ENCODE data around the gene TMSB4X. TPM values are rescaled to one million over a fixed set of nuclear protein-coding genes. Genes with fewer than 3 reads are reported as not detected.
A peak's percentile ranks its signal among the peaks of the same experiment; 100 is the strongest.
"Not testable (repeated sequence)": the region's sequence is repeated elsewhere in the genome, so short reads cannot be mapped to it uniquely, and the experiment has no call there.

TMSB4X gene
- total and polyA plus RNA-seq, 2 donors = 4,487 to 4,785 TPM

DNA sequence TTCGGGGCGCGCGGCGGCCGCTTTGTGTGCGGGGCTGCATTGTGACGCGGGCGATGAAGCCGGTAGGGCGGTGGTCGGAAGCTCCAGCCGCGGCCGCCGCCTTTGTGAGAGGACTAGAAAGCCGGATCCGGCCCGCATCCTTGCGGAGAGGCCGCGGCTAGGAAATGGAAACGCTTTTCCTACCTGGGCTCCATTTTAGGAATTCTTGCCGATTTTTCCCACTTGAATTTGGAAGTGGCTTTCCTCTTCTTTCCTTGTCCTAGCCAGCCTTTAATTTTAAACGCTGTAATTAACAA lies 708 bp downstream of the TMSB4X start:
- peak overlapping the region; percentile 92 for H3K4me3 ChIP-seq (ENCODE audit: low read depth, low read length)
- under 1% methylated on average over 26 of the region's 26 CpGs for WGBS
- DNase-seq (ENCODE audit: extremely low spot score) = no peak

GRCh38 chrX:12975991-12976558 lies 1.2 kb downstream of the TMSB4X start:
- WGBS = under 1% methylated on average over 34 of the region's 34 CpGs
- DNase-seq (ENCODE audit: extremely low spot score) = no peak
- Histone ChIP-seq H3K4me1 (ENCODE audit: insufficient read depth) (no peaks in the 10 kb centered on the region), H3K36me3 (ENCODE audit: insufficient read depth) (no peaks in the 10 kb centered on the region), H3K4me3 (ENCODE audit: low read depth, low read length) (peak overlapping the region; percentile 92), H3K27ac (ENCODE audit: low read depth) (peak overlapping the region; percentile 91)

More for the DNA sequence above, 708 bp downstream of the TMSB4X start:
- H3K36me3 ChIP-seq (ENCODE audit: insufficient read depth) = no peaks in the 10 kb centered on the region
- H3K4me1 ChIP-seq (ENCODE audit: insufficient read depth) = no peaks in the 10 kb centered on the region
- H3K27ac ChIP-seq (ENCODE audit: low read depth) = peak overlapping the region; percentile 91

DNA sequence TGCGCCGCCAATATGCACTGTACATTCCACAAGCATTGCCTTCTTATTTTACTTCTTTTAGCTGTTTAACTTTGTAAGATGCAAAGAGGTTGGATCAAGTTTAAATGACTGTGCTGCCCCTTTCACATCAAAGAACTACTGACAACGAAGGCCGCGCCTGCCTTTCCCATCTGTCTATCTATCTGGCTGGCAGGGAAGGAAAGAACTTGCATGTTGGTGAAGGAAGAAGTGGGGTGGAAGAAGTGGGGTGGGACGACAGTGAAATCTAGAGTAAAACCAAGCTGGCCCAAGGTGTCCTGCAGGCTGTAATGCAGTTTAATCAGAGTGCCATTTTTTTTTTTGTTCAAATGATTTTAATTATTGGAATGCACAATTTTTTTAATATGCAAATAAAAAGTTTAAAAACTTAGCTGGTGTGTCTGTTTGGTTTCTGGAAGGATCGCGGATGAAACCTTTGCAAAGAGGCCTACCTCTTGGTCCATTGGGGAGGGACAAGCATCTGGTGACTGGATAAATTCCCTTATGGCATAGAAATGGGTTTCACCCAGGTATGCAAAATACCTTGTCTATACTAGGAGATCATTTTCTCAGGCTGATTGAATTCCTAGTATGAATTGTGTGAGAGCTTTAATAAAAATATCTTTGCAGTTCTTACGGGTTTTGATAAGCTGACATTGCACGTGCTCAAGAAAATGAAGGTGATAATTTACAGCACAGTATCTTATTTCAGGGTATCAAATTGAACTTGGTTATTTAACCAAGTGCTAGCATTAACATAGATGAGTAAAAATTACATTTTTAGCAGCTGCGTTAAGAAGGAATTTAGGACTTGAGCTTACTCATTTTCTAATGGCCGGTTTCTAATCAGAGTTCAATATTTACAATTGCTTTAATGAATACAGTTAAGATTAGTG lies 2.2 kb downstream of the TMSB4X start:
- not testable (repeated sequence) for DNase-seq (ENCODE audit: extremely low spot score); H3K4me1 ChIP-seq (ENCODE audit: insufficient read depth); H3K27ac ChIP-seq (ENCODE audit: low read depth); H3K36me3 ChIP-seq (ENCODE audit: insufficient read depth)
- WGBS = 14% methylated on average over 12 of the region's 12 CpGs
- H3K4me3 ChIP-seq (ENCODE audit: low read depth, low read length) = peak overlapping the region; percentile 92

DNA sequence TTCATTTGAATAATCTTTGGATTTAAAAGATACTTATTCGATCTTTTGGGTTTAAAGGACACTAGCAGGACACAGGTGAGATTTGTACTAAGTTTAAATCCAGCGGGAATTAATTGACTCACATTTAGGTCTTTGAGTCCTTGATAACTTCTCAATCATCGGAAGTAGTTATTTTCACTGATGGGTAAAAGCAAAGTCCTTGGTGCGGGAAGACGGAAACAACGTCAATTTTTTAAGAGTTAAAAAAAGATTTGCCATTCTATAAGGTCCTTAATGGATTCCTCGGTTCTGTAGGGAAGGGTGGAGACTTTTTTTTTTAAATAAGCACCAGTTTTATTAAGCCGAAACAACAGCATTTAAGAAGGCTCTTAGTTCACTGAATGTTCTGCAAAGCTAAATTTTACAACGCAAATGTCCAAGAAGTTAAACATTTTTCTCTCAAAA lies 2.9 kb downstream of the TMSB4X start:
- 34% methylated on average over 9 of the region's 9 CpGs for WGBS
- no peak overlapping the region for H3K27ac ChIP-seq (ENCODE audit: low read depth)
- no peaks in the 10 kb centered on the region for H3K36me3 ChIP-seq (ENCODE audit: insufficient read depth)
- H3K4me1 ChIP-seq (ENCODE audit: insufficient read depth) = no peaks in the 10 kb centered on the region
- no peak for DNase-seq (ENCODE audit: extremely low spot score)
- H3K4me3 ChIP-seq (ENCODE audit: low read depth, low read length) = peak overlapping the region; percentile 14

DNA sequence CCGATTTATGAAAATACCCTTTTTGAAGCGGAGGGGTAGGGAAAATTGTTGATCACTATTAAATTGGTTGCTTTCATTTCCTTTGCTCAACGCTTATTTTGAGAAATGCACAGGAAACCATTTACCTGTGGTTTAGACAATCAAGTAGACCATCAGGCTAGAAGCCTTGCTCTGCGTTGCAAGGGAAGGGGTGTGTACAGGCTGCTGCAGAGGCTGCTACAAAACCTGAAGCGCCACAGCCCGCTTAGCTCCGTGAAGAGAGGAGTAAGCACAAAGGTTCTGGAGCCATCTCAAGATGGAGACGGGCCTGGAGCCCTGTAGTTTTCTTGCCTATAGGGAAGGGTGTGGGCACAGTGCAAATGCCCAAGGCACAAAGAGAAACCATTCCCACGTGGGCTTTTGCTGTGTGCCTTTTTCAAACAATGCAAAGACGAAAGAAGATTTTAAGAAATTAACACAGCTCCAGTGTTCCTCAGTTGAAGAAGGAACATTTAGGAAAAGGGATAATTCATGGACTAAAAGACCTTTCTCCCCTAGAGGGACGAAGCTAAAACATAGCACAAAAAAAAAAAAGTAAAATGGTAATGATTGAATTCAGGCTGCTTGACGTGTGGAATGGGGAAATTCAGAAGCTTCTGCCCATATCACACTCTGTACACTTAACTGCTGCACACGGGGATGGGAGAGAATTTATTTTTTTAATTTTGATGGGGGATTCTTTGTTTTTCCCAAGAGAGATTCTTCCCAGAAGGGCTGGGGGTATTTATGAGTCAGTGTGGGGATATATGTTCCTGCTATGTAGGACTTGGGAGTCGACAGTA lies 3.5 kb downstream of the TMSB4X start:
- no peaks in the 10 kb centered on the region for H3K4me1 ChIP-seq (ENCODE audit: insufficient read depth)
- WGBS = 23% methylated on average over 14 of the region's 14 CpGs
- no peak for DNase-seq (ENCODE audit: extremely low spot score)

GRCh38 chrX:12979026-12979607 lies 4.2 kb downstream of the TMSB4X start:
- 56% methylated on average over 4 of the region's 4 CpGs for WGBS
- H3K36me3 ChIP-seq (ENCODE audit: insufficient read depth) = no peaks in the 10 kb centered on the region
- no peaks in the 10 kb centered on the region for H3K4me1 ChIP-seq (ENCODE audit: insufficient read depth)
- H3K27ac ChIP-seq (ENCODE audit: low read depth) = peak overlapping the region; percentile 10
- no peak overlapping the region for H3K4me3 ChIP-seq (ENCODE audit: low read depth, low read length)
- DNase-seq (ENCODE audit: extremely low spot score) = no peak

More for the DNA sequence above, 3.5 kb downstream of the TMSB4X start:
- H3K27ac ChIP-seq (ENCODE audit: low read depth) = no peak overlapping the region
- H3K4me3 ChIP-seq (ENCODE audit: low read depth, low read length) = peak overlapping the region; percentile 14
- H3K36me3 ChIP-seq (ENCODE audit: insufficient read depth) = no peaks in the 10 kb centered on the region

DNA sequence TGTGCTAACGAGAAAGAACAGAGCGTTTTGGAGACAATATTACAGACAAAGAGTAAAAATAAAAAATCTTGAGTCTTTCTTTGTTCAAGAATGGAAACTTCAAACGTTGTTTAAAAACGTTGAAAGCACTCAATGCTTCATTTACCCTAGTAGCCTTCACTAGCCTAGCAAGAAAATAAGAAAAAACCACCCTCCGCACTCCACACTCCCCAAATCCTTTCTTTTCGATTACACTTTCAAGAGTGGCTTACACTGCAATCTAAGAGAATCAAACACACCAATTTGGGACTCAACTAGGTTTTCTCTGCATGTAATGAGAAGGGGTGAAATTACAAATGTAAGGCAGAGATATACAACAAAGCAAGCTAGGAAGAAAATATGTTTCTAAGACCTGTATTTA lies 4.7 kb downstream of the TMSB4X start:
- no peaks in the 10 kb centered on the region for H3K36me3 ChIP-seq (ENCODE audit: insufficient read depth)
- no peak for DNase-seq (ENCODE audit: extremely low spot score)
- H3K4me3 ChIP-seq (ENCODE audit: low read depth, low read length) = no peak overlapping the region
- no peaks in the 10 kb centered on the region for H3K4me1 ChIP-seq (ENCODE audit: insufficient read depth)
- whole genome bisulfite sequencing = 46% methylated on average over 6 of the region's 6 CpGs
- no peak overlapping the region for H3K27ac ChIP-seq (ENCODE audit: low read depth)

- H3K27ac ChIP-seq (ENCODE audit: low read depth); DNase-seq (ENCODE audit: extremely low spot score); H3K4me3 ChIP-seq (ENCODE audit: low read depth, low read length); H3K4me1 ChIP-seq (ENCODE audit: insufficient read depth); H3K36me3 ChIP-seq (ENCODE audit: insufficient read depth): not testable (repeated sequence)
- WGBS = 92% methylated on average over 9 of the region's 9 CpGs
These were observed 5.1 kb downstream of the TMSB4X start for GRCh38 chrX:12980039-12980438.

GRCh38 chrX:12981880-12982279 lies 7.0 kb downstream of the TMSB4X start:
- no peaks in the 10 kb centered on the region for H3K36me3 ChIP-seq (ENCODE audit: insufficient read depth)
- DNase-seq (ENCODE audit: extremely low spot score) = no peak
- 82% methylated on average over 3 of the region's 3 CpGs for WGBS
- H3K27ac ChIP-seq (ENCODE audit: low read depth) = no peak overlapping the region
- no peak overlapping the region for H3K4me3 ChIP-seq (ENCODE audit: low read depth, low read length)
- H3K4me1 ChIP-seq (ENCODE audit: insufficient read depth) = no peaks in the 10 kb centered on the region

- 37% methylated on average over 5 of the region's 5 CpGs for WGBS
- no peak overlapping the region for H3K27ac ChIP-seq (ENCODE audit: low read depth)
- no peak overlapping the region for H3K4me3 ChIP-seq (ENCODE audit: low read depth, low read length)
- DNase-seq (ENCODE audit: extremely low spot score) = no peak
- no peaks in the 10 kb centered on the region for H3K36me3 ChIP-seq (ENCODE audit: insufficient read depth)
- H3K4me1 ChIP-seq (ENCODE audit: insufficient read depth) = no peaks in the 10 kb centered on the region
These were observed 9.9 kb downstream of the TMSB4X start for GRCh38 chrX:12984603-12985319.

- H3K27ac ChIP-seq (ENCODE audit: low read depth) = no peak overlapping the region
- no peaks in the 10 kb centered on the region for H3K36me3 ChIP-seq (ENCODE audit: insufficient read depth)
- H3K4me1 ChIP-seq (ENCODE audit: insufficient read depth) = no peaks in the 10 kb centered on the region
- WGBS = 94% methylated on average over 1 of the region's 1 CpG
- no peak for DNase-seq (ENCODE audit: extremely low spot score)
- no peak overlapping the region for H3K4me3 ChIP-seq (ENCODE audit: low read depth, low read length)
These were observed 10.4 kb downstream of the TMSB4X start for GRCh38 chrX:12985331-12985730.

DNA sequence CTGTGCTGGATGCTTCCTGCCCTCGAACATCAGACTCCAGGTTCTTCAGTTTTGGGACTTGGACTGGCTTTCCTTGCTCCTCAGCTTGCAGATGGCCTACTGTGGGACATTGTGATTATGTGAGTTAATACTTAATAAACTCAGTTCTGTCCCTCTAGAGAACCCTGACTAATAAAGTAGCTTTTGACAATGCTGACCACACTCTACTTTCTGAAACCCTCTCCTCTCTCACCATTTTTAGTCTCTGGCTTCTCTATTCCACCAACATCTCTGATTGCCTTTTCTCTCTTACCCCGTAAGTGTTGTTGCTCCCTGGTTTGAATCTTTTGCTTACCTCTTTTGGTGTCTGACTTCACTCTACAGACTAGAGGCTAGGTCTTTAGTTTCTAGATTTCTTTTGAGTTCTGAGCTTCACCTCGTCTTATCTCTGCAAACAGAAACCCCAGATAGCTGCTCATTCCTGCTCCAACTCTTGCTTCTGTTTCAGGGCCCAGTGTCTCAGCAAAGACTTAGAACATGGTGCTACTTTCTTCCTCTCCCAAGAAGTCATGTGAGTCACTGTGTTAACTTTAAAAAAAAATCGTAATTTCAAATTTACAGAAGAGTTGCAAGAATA lies 11.4 kb downstream of the TMSB4X start:
- no peak for DNase-seq (ENCODE audit: extremely low spot score)
- 91% methylated on average over 4 of the region's 4 CpGs for WGBS

More for the DNA sequence above, 11.4 kb downstream of the TMSB4X start:
- Histone ChIP-seq H3K36me3 (ENCODE audit: insufficient read depth) (no peaks in the 10 kb centered on the region), H3K4me3 (ENCODE audit: low read depth, low read length) (no peak overlapping the region), H3K4me1 (ENCODE audit: insufficient read depth) (no peaks in the 10 kb centered on the region), H3K27ac (ENCODE audit: low read depth) (no peak overlapping the region)
